Activated CD8-positive, alpha-beta memory T cell treated with anti-CD3 and anti-CD28 coated beads, Interleukin-2, amount 10 ng/mL, durations not matched to agents 7 days and 5 days (primary cell): ENCODE results near the gene METTL1. TPM values are rescaled to one million over a fixed set of nuclear protein-coding genes. Genes with fewer than 3 reads are reported as not detected.
"Not testable (repeated sequence)": the region's sequence is repeated elsewhere in the genome, so short reads cannot be mapped to it uniquely, and the experiment has no call there.

Experiments
- ATAC-seq: fragments of 150-1000 bp; cut with Tn5 transposase; one replicate; pipeline ENCODE4 v1.10.0; 2021; ENCODE audit warnings: moderate library complexity
- CTCF ChIA-PET: fragments of 350-600 bp; sonication (Branson Sonifier 250); formaldehyde crosslinking; loops from one replicate; lab custom pipeline; 2021; ENCODE audit warnings: antibody characterized with exemption; lab: Charles Lee
- DNase-seq: peaks from one replicate; pipeline ENCODE4 v3.0.0-alpha.2; 2020
- H3K27ac Mint-ChIP-seq: one replicate; pipeline ENCODE4 v1.8.0; 2021; ENCODE audit warnings: mild to moderate bottlenecking, mixed read lengths
- H3K27me3 Mint-ChIP-seq: one replicate; pipeline ENCODE4 v1.8.0; 2021; ENCODE audit warnings: mixed read lengths
- H3K36me3 Mint-ChIP-seq: one replicate; pipeline ENCODE4 v1.8.0; 2021; ENCODE audit warnings: mild to moderate bottlenecking, mixed read lengths
- H3K4me1 Mint-ChIP-seq: one replicate; pipeline ENCODE4 v1.8.0; 2021; ENCODE audit warnings: mixed read lengths
- H3K4me3 Mint-ChIP-seq: one replicate; pipeline ENCODE4 v1.8.0; 2021; ENCODE audit warnings: mild to moderate bottlenecking, moderate library complexity, mixed read lengths
- H3K9me3 Mint-ChIP-seq: one replicate; pipeline ENCODE4 v1.8.0; 2022; ENCODE audit warnings: low read depth, mixed read lengths
- total RNA-seq, 2 experiments: library from RNA; stranded (reverse); gene quantifications; one replicate each; pipeline ENCODE4 v1.2.3, GENCODE V29; 2021

METTL1 gene
- total RNA-seq, 2 experiments from 2014 or later: 22.1 to 32.1 TPM

DNA sequence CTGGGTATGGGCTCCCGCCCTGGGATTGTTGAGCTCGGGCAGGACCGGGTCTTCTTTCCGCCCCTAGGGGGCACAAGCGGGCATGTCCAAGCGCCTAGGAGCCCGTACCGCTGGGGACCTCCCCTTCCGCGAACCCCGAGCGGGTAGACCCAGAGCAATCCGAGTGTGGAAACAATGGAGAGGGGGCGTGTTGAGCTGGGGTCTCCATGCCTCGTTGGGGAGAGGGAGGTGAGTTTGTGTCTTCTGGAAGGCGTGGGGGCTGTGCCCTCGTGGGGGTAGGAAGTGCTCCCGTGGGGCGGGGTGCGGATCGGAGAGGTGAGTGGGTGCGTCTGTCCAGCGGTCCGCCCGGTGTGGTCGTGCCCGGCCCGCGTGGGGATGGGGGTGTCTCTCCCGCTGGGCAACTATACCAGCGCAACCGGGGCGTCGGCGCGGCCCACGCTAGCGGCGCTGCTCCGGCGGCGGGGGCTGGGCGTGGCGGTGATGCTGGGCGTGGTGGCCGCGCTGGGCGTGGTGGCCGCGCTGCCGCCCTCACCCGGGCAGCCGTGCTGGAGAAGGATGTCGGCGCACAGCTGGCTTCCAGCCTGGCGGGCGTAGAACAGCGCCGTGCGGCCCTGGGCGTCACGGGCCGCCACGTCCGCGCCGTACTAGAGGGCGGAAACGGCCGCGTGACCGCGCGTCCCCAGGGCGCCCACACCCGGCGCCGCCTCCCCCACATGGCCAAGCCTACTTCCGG is 45.6 kb downstream of the METTL1 start:
- Mint-ChIP-seq H3K4me3 (peak overlapping the region; percentile 28), H3K9me3 (no peaks in the 10 kb centered on the region), H3K27ac (peak overlapping the region; percentile 15), H3K4me1 (peaks cover 2% of the 10 kb centered on the region), H3K36me3 (peaks cover 42% of the 10 kb centered on the region), H3K27me3 (no peaks in the 10 kb centered on the region)
- DNase-seq: peak; percentile 46
- peak; percentile 50 for ATAC-seq
- CTCF ChIA-PET: interaction anchor here (1.0 to 2.0 kb wide), 4 partner anchors 14 to 38 kb away, joined by 3 to 6 read pairs (median 4); no protein-coding TSS in a partner anchor

DNA sequence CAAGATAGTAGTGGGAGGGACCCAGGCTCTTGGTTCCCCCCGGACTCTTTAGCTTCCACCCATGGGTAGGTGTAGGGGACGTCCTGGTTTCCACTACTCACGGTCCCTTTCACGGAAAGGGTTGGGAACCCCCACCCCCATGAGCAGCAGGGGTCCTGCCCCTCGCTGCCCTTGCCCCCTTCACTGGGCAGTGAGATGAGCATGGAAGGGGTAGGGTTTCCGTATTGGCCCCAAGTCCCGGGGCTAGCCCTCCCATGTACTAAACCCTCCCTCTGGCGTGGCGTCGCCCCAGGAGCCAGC is 46.1 kb downstream of the METTL1 start:
- Mint-ChIP-seq H3K4me1 (peaks cover 2% of the 10 kb centered on the region), H3K4me3 (no peak overlapping the region), H3K27ac (no peak overlapping the region), H3K36me3 (peaks cover 38% of the 10 kb centered on the region), H3K27me3 (no peaks in the 10 kb centered on the region), H3K9me3 (no peaks in the 10 kb centered on the region)
- DNase-seq: no peak
- CTCF ChIA-PET: interaction anchor here (1.0 to 2.0 kb wide), 3 partner anchors 15 to 31 kb away, joined by 3 to 6 read pairs (median 4); no protein-coding TSS in a partner anchor
- no peak for ATAC-seq

DNA sequence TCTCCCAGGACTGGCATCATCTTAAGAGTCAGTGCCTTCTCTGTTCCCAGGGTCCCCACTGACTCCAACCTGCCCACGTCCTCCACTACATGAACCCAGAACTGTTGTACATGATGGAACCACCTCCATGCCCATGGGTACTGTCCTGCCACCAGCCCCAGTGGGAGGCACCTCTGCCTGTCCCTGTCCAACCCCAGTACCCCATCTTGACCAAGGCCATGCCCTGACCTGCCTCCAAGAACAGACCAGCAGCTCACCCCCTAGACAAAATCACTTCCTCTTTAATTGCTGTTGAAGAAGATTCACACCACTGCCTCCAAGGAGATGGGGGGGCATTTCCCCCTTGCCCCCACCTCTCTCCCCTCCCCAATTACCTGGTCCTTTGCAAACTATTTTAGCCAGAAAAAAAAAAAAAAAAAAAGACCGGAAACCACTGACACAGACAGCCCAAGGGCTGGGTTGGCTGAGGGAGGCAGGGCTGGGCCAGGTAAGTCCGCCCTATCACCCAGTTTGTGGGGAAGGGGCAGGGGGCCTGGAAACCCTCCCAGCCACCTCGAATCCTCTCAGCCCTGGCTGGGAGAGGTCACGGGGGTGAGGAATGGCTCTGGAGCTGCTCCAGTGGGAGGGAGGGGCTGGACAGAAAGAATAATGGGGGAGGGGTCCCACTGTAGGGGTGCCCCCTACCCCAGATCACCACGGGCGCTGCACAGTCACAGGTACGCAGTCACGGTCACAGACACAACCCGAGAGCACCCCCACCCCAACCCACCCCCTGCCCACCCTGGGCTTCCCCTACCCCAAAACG is 46.8 kb downstream of the METTL1 start:
- Mint-ChIP-seq H3K9me3 (no peaks in the 10 kb centered on the region), H3K36me3 (peaks cover 34% of the 10 kb centered on the region), H3K4me1 (peaks cover 2% of the 10 kb centered on the region), H3K27ac (peak overlapping the region; percentile 65), H3K4me3 (no peak overlapping the region), H3K27me3 (no peaks in the 10 kb centered on the region)
- ATAC-seq (no peak), DNase-seq (peak; percentile 35)
- CTCF ChIA-PET: interaction anchor here (1.0 to 2.0 kb wide), 3 partner anchors 16 to 32 kb away, joined by 3 to 6 read pairs (median 4); no protein-coding TSS in a partner anchor

DNA sequence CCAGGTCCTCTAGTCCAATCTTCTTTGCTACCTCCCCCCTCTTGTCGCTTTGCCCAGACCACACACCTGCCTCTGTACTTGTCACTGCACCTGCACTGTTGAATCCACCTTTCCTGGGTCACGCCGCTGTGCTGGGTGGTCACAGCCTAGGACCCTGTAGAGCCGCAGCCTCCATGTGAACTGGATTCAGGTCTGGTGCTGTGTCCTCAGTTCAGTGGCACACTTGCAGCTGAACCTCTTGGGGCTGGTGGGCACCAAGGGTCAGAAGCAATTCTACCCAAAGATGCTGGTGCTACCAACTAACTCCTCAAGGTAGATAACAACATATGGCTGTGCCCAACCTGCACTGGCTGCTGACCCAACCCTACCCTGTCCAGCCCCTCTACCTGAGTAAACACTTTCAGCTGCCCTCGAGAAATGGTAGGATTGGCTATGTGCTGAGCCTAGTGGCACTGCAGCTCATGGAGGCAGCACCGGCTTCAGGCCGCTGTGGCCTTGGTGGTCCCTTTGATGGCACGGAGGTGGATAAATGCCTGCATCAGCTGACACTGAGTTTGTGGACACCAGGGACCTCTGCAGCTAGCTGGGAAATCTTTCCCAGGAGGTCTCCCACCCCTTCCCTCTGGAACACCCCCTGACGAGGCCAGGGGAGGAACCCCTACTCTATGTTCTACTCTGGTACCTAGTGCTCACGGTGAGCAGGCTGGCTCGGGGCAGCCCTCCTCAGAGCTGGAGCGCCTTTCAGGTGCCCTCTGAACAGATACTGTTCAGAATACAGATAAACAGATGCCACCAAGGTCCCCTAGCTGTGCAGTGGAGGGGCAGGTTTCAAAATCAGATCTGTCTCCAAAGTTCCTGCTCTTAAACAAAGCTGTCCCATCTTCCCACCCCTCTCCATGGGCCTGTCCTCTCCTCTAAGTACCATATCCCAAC is 47.6 kb downstream of the METTL1 start:
- Mint-ChIP-seq H3K27me3 (no peaks in the 10 kb centered on the region), H3K36me3 (peaks cover 33% of the 10 kb centered on the region), H3K4me3 (no peak overlapping the region), H3K4me1 (peaks cover 2% of the 10 kb centered on the region), H3K9me3 (no peaks in the 10 kb centered on the region), H3K27ac (peak overlapping the region; percentile 65)
- no peak for ATAC-seq
- peak; percentile 40 for DNase-seq
- CTCF ChIA-PET: interaction anchor here (1.0 to 2.0 kb wide), 2 partner anchors 33 to 261 kb away, joined by 3 to 4 read pairs; no protein-coding TSS in a partner anchor

DNA sequence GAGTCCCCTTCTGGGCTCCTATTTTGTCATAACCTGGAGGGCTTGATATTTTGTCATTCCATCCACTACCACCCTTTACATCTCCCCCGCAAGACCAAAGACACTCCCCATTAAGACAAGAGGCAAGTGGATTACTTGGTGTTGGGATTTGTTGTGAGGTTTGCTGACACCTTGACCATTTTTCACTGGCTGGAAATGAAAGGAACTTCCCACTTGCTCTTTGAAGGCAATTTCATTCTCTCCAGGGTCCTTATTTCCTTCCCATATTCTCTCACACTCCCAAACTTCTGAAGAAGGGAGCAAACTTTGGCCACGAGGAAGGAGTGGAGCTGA is 48.3 kb downstream of the METTL1 start:
- Mint-ChIP-seq H3K27ac (peak overlapping the region; percentile 12), H3K36me3 (peaks cover 32% of the 10 kb centered on the region), H3K27me3 (no peaks in the 10 kb centered on the region), H3K4me3 (no peak overlapping the region), H3K9me3 (no peaks in the 10 kb centered on the region), H3K4me1 (peaks cover 2% of the 10 kb centered on the region)
- ATAC-seq (no peak), DNase-seq (peak; percentile 38)
- CTCF ChIA-PET: interaction anchor here (1.0 to 1.1 kb wide), 2 partner anchors 8 to 260 kb away, joined by 3 read pairs; no protein-coding TSS in a partner anchor

DNA sequence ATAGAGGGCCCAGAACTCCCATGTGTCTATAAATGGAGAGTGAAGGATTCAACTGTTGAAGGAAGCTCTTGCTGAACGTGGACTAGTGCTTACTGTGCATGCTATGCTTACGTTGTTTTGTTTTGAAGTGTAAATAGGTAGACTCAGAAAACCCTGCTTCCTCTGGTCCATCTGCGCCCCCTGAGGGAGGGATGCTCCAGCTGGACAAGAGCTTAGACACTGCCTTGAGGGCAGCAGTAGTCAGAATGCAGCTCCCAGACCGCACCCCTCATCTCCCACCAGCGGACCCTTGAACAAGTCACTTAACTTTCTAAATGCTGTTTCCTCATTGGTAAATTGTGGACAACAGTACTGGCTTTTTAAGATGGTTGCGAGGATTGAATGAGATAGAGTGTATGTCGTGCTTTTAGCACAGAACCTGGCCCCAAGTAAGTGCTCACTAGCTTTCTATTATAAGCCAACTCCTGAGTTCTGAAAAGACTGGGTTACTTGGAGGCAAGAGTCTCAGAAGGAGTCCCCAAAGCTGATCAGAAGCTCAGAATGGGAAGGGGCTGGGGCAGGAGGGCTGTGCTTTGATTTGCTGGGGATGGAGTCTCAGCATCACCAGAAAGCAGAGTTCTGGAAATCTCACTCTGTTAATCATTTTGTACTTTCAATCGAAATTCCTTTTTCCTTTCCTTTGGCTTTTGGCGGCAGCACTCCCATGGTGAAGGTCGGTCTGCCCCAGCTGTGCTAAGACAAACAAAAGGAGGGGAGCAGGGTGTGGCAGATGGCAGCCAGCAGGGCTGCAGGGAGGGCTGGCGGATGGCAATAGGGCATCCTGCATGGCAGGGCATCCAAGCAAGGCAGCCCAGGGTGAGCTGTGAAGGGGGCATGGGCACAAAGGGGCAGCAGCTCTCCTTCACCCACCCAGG is 48.9 kb downstream of the METTL1 start:
- Mint-ChIP-seq H3K36me3 (peaks cover 29% of the 10 kb centered on the region), H3K27ac (no peak overlapping the region), H3K9me3 (no peaks in the 10 kb centered on the region), H3K4me3 (no peak overlapping the region), H3K4me1 (peaks cover 2% of the 10 kb centered on the region), H3K27me3 (no peaks in the 10 kb centered on the region)
- CTCF ChIA-PET: interaction anchor here (0.8 to 1.1 kb wide), 4 partner anchors 9 to 260 kb away, joined by 3 to 4 read pairs (median 3); no protein-coding TSS in a partner anchor
- DNase-seq (peak; percentile 38), ATAC-seq (no peak)

DNA sequence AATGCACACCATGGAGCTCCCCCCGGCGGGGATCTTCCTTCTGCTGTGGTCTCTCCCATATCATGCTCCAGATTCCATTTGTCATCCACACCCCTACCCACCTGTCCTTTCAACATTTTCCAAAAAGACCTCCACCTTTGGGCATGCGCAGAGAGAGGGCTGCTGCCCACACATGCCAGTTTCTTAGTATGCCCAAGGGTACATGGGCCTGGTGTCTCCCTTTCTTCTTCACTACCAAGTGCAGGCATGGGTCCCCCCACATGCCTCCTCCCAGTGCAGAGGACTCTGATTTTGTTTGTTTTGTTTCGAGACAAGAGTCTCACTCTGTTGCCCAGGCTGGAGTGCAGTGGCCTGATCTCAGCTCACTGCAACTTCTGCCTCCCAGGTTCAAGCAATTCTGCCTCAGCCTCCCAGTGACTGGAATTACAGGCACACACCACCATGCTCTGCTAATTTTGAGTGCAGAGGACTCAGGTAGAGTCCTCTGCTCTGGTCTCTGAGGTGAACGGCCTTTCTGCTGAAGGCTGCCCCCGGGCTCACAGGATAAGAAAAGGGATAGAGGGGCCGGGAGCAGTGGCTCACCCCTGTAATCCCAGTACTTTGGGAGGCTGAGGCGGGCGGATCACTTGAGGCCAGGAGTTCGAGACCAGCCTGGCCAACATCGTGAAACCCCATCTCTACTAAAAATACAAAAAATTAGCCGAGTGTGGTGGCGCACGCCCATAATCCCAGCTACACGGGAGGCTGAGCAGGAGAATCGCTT is 49.9 kb downstream of the METTL1 start:
- ATAC-seq, H3K4me3 Mint-ChIP-seq, H3K27me3 Mint-ChIP-seq, H3K4me1 Mint-ChIP-seq, H3K9me3 Mint-ChIP-seq: not testable (repeated sequence)
- CTCF ChIA-PET: interaction anchor here (0.8 to 1.1 kb wide), 2 partner anchors 19 to 138 kb away, joined by 3 to 4 read pairs; no protein-coding TSS in a partner anchor
- DNase-seq: peak; percentile 38
- H3K27ac Mint-ChIP-seq: peak overlapping the region; percentile 48
- H3K36me3 Mint-ChIP-seq: peaks cover 23% of the 10 kb centered on the region

DNA sequence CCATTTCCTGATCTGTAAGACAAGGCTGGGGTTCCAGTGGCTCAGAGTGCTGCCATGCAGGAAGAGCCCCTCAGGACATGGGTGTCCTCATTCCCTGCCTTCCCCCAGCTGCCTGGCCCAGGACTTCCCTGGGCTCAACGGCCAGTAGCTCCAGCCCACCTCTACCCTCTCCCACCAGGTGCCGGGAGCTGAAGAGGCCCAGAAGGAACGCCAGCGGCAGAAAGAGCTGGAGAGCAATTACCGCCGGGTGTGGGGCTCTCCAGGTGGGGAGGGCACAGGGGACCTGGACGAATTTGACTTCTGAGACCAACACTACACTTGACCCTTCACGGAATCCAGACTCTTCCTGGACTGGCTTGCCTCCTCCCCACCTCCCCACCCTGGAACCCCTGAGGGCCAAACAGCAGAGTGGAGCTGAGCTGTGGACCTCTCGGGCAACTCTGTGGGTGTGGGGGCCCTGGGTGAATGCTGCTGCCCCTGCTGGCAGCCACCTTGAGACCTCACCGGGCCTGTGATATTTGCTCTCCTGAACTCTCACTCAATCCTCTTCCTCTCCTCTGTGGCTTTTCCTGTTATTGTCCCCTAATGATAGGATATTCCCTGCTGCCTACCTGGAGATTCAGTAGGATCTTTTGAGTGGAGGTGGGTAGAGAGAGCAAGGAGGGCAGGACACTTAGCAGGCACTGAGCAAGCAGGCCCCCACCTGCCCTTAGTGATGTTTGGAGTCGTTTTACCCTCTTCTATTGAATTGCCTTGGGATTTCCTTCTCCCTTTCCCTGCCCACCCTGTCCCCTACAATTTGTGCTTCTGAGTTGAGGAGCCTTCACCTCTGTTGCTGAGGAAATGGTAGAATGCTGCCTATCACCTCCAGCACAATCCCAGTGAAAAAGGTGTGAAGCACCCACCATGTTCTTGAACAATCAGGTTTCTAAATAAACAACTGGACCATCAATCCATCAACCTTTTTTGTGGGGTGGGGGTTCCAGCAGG is 51.0 kb downstream of the METTL1 start:
- Mint-ChIP-seq H3K27me3 (no peaks in the 10 kb centered on the region), H3K9me3 (no peaks in the 10 kb centered on the region), H3K4me1 (peaks cover 2% of the 10 kb centered on the region), H3K27ac (no peak overlapping the region), H3K36me3 (peaks cover 19% of the 10 kb centered on the region), H3K4me3 (no peak overlapping the region)
- DNase-seq: peak; percentile 32
- no peak for ATAC-seq
- CTCF ChIA-PET: no interaction called here

DNA sequence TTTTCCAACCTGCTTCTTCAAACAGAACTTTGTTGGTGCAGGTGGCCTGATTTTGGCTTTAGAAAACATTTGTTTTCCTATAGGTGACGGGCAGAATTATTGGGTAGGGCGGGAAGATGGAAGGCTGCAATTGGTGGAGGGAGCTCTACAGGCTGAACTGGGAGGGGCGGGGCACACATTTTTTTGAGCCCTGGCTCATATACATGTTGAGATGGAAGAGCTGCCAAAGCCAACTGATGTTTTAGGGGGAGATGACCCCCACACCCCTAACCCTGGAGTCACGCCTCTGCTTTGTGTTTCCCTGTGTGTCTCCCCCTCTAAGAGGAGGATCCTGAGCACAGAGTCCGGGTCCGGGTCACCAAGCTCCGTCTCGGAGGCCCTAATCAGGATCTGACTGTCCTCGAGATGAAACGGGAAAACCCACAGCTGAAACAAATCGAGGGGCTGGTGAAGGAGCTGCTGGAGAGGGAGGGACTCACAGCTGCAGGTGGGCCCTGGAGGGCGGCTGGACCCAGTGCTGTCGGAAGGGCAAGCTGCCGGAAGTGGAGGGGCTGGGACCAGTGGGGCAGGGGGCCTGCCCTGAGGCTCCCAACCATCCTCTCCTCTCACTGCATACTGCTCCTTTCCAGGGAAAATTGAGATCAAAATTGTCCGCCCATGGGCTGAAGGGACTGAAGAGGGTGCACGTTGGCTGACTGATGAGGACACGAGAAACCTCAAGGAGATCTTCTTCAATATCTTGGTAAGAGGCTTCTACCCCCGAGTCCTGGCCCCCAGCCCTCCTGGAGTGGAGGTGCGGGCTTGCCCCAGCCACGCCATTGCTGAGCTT is 51.9 kb downstream of the METTL1 start:
- DNase-seq (no peak), ATAC-seq (no peak)
- Mint-ChIP-seq H3K27ac (peak overlapping the region; percentile 59), H3K9me3 (no peaks in the 10 kb centered on the region), H3K36me3 (peaks cover 22% of the 10 kb centered on the region), H3K27me3 (no peaks in the 10 kb centered on the region), H3K4me1 (peaks cover 2% of the 10 kb centered on the region), H3K4me3 (no peak overlapping the region)
- CTCF ChIA-PET: interaction anchor here (1.2 to 1.5 kb wide), 3 partner anchors 16 to 136 kb away, joined by 3 to 4 read pairs (median 3); no protein-coding TSS in a partner anchor
